ENCODE data around the gene CHD6. TPM values are rescaled to one million over a fixed set of nuclear protein-coding genes. Genes with fewer than 3 reads are reported as not detected.
A peak's percentile ranks its signal among the peaks of the same experiment; 100 is the strongest.

Gene CHD6
- total RNA-seq, 1 donor from 2014 or later = 114 TPM

DNA sequence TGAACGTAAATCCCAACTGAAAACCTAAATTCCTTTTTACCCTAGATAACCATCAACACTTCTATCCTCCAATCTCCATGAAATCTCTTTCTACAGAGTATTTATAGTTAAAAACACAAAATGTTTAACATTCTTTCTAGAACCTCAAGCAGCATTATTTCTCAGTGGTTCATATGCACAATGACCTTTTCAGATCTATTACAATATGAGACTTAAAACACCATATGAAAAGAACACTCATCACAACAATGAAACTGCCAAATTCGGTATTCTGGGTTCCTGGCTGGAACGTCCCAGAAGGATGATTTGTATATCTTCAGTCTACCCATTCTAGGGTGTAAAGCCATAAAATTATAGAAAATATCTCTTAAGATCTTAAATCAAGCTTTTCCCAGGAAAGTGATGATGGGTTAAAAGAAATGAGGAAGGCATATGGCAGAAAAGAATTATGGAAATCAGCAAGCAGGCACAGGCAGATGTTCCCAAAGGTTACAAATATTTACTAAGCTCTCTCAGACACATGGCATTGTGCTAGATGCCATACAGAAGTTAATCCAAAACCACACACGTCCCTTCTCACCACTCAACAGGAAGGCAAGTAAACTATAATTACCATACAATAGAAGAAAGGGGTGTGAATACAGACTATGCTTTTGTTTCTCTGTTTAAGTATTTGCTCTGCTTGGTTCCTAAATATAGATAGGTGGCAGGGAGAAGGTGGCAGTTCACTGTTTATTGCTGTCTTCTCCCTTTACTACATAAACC lies 118.0 kb downstream of the CHD6 start:
- Mint-ChIP-seq H3K27me3 (no peaks in the 10 kb centered on the region), H3K4me1 (ENCODE audit: low read depth) (peaks cover 12% of the 10 kb centered on the region), H3K27ac (peak overlapping the region; percentile 27), H3K9me3 (ENCODE audit: low read depth) (peaks cover 3% of the 10 kb centered on the region), H3K36me3 (ENCODE audit: insufficient read depth) (peaks cover 10% of the 10 kb centered on the region), H3K4me3 (ENCODE audit: low read depth) (no peak overlapping the region)
- TF ChIP-seq, protein P1, sequence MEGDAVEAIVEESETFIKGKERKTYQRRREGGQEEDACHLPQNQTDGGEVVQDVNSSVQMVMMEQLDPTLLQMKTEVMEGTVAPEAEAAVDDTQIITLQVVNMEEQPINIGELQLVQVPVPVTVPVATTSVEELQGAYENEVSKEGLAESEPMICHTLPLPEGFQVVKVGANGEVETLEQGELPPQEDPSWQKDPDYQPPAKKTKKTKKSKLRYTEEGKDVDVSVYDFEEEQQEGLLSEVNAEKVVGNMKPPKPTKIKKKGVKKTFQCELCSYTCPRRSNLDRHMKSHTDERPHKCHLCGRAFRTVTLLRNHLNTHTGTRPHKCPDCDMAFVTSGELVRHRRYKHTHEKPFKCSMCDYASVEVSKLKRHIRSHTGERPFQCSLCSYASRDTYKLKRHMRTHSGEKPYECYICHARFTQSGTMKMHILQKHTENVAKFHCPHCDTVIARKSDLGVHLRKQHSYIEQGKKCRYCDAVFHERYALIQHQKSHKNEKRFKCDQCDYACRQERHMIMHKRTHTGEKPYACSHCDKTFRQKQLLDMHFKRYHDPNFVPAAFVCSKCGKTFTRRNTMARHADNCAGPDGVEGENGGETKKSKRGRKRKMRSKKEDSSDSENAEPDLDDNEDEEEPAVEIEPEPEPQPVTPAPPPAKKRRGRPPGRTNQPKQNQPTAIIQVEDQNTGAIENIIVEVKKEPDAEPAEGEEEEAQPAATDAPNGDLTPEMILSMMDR (IDR thresholded peaks at IDR 0.05; ENCODE audit: unreplicated experiment) = no peak
- DNase-seq (ENCODE audit: low spot score, unreplicated experiment) = no peak

DNA sequence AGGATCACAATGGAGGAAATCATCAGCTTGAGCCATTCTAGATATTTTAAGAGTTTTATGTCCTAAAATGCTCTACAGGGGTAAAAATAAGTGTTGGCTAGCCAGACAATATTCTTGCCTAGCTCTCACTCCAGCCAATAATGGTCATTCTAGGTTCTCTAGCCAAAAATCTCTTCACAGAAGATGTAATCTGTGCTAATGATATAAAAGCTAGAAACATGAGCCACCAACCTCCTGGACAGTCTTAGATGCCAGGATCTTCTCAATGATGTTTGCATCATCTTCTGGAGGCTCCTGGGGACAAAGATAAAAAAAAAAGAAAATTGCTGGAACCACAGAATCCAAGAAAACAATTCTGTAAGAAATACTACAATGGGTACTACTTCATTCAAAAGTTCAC lies 119.1 kb downstream of the CHD6 start:
- Mint-ChIP-seq H3K27me3 (no peaks in the 10 kb centered on the region), H3K9me3 (ENCODE audit: low read depth) (peaks cover 1% of the 10 kb centered on the region), H3K4me3 (ENCODE audit: low read depth) (no peak overlapping the region), H3K36me3 (ENCODE audit: insufficient read depth) (peaks cover 8% of the 10 kb centered on the region), H3K4me1 (ENCODE audit: low read depth) (peaks cover 12% of the 10 kb centered on the region), H3K27ac (peak overlapping the region; percentile 8)
- TF ChIP-seq, protein P1 (IDR thresholded peaks at IDR 0.05; ENCODE audit: unreplicated experiment) = no peak
- DNase-seq (ENCODE audit: low spot score, unreplicated experiment) = no peak

DNA sequence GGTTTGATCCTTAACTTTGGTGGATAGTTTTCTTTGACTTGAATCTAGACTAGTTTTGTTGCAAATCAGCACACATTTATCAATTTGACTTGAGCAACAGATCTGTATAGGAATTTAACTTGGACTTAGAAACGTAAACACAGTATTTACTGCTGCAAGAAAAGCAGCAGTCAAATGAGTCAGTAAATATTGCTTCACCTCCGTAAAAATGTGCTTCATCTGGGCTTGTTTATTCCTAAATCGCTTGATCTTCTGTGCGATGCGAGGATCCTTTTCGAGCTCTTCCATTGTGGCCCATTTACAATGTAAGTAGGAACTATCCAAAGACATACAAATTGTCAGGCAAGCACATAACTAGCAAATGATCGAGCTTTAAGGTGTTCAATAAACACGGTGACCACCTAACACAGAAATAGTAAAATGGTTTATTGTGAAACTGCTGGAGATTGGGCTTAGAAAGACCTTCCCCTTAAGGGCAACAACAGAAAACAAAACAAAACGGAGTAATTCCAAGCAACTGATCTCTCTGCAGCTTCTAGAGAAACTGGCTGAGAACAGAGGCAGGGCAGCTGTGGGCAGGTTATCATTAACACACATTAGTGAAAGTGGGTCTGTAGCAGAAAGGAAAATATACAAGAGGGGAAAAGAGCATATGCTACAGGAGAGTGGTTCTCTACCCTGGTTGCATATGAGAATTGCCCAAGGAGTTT lies 120.8 kb downstream of the CHD6 start:
- H3K4me3 Mint-ChIP-seq (ENCODE audit: low read depth) = no peak overlapping the region
- no peak overlapping the region for H3K27ac Mint-ChIP-seq
- no peaks in the 10 kb centered on the region for H3K27me3 Mint-ChIP-seq
- peaks cover 15% of the 10 kb centered on the region for H3K36me3 Mint-ChIP-seq (ENCODE audit: insufficient read depth)
- DNase-seq (ENCODE audit: low spot score, unreplicated experiment) = no peak
- no peaks in the 10 kb centered on the region for H3K9me3 Mint-ChIP-seq (ENCODE audit: low read depth)
- peaks cover 12% of the 10 kb centered on the region for H3K4me1 Mint-ChIP-seq (ENCODE audit: low read depth)
- TF ChIP-seq, protein P1 (IDR thresholded peaks at IDR 0.05; ENCODE audit: unreplicated experiment) = no peak

DNA sequence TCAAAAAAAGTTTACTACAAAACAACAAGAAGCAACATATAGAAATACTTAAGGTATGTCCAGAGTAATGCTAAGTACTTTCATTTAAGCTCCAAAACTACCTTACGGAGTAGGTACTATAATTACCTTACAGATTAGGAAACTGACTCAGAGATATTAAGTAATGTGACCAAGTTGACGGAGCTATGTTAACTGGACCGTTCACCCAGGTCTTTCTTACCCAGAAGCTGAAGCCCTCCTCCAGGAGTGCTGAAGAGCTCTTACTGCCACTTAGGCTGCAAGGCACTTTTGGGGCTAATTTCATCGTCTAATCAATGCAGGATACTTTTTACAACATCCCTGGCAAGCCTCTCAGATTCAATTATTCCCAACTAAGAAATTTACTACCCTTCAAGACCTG lies 123.7 kb downstream of the CHD6 start:
- peak overlapping the region; percentile 53 for H3K27ac Mint-ChIP-seq
- peaks cover 20% of the 10 kb centered on the region for H3K36me3 Mint-ChIP-seq (ENCODE audit: insufficient read depth)
- H3K27me3 Mint-ChIP-seq = no peaks in the 10 kb centered on the region
- TF ChIP-seq, protein P1 (IDR thresholded peaks at IDR 0.05; ENCODE audit: unreplicated experiment) = no peak
- DNase-seq (ENCODE audit: low spot score, unreplicated experiment) = no peak
- H3K4me1 Mint-ChIP-seq (ENCODE audit: low read depth) = peaks cover 12% of the 10 kb centered on the region
- no peak overlapping the region for H3K4me3 Mint-ChIP-seq (ENCODE audit: low read depth)
- H3K9me3 Mint-ChIP-seq (ENCODE audit: low read depth) = no peaks in the 10 kb centered on the region

DNA sequence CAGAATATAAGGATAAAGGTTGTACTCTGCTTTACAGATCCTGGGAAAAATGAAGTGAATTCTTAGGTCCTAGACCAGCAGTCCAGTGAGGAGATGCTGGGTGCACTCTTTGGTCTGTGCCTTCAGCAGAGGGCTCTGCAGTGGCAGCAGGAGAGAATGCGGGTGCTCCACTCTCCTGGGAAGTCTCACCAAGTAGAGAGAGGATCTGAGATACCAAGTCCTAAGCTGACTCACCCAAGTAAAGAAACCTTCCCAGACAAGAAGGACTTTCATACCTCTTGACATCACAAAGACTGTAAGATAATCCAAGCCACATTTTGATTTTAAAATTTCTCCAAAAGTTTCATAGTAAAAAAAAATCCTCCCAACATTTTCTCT lies 134.6 kb downstream of the CHD6 start:
- H3K36me3 Mint-ChIP-seq (ENCODE audit: insufficient read depth) = peaks cover 34% of the 10 kb centered on the region
- no peak overlapping the region for H3K4me3 Mint-ChIP-seq (ENCODE audit: low read depth)
- no peaks in the 10 kb centered on the region for H3K27me3 Mint-ChIP-seq
- no peaks in the 10 kb centered on the region for H3K9me3 Mint-ChIP-seq (ENCODE audit: low read depth)
- no peak overlapping the region for H3K27ac Mint-ChIP-seq
- TF ChIP-seq, protein P1 (IDR thresholded peaks at IDR 0.05; ENCODE audit: unreplicated experiment) = no peak
- H3K4me1 Mint-ChIP-seq (ENCODE audit: low read depth) = no peaks in the 10 kb centered on the region
- DNase-seq (ENCODE audit: low spot score, unreplicated experiment) = no peak
